Lower lobe of right lung (tissue), 2 donors: ENCODE results near the gene CCDC12. TPM values are rescaled to one million over a fixed set of nuclear protein-coding genes. Genes with fewer than 3 reads are reported as not detected.

Source experiments
- ATAC-seq, 2 donors: fragments of 200-7000 bp; cut with Tn5 transposase; one replicate each; pipeline ENCODE4 v1.9.1; 2020 to 2022; ENCODE audit warnings: mild to moderate bottlenecking in 2 of 2, moderate library complexity in 2 of 2
- DNase-seq: peaks from one replicate; pipeline ENCODE4 v3.0.0-alpha.2; 2020
- H3K27ac ChIP-seq: fragments of 200-600 bp; one replicate; pipeline ENCODE4 v1.8.0; 2022
- H3K27me3 ChIP-seq: fragments of 200-600 bp; one replicate; pipeline ENCODE4 v1.8.0; 2022; ENCODE audit warnings: low read depth
- H3K36me3 ChIP-seq: fragments of 200-600 bp; one replicate; pipeline ENCODE4 v1.8.0; 2022; ENCODE audit warnings: mild to moderate bottlenecking
- H3K4me1 ChIP-seq: fragments of 200-600 bp; one replicate; pipeline ENCODE4 v1.8.0; 2022
- H3K4me3 ChIP-seq: fragments of 200-600 bp; one replicate; pipeline ENCODE4 v1.8.0; 2022; ENCODE audit warnings: mild to moderate bottlenecking
- H3K9me3 ChIP-seq: fragments of 200-600 bp; one replicate; pipeline ENCODE4 v1.8.0; 2022
- CTCF ChIP-seq: fragments of 200-600 bp; IDR thresholded peaks from one replicate; pipeline ENCODE4 v1.8.0; 2022; ENCODE audit warnings: antibody characterized with exemption, mild to moderate bottlenecking
- intact Hi-C: fragments of 100-400 bp; cut with DNase I; formaldehyde crosslinking; loops from one replicate; pipeline ENCODE4 v1.11.0; 2022
- total RNA-seq: library from RNA; stranded (reverse); fragmentation: NEBNext Ultra II Directional; extraction: Animal tissue kit (Norgen Biotek cat#: 25700); gene quantifications from one replicate; pipeline ENCODE4 v1.2.1, GENCODE V29; 2021
- donor health status: DM: no; HTN: yes; CAD: no; lungs with severe emphysema.

The CCDC12 gene
- total RNA-seq, 1 donor from 2014 or later: 42.9 TPM

GRCh38 chr3:46885612-46886011 is 90.9 kb downstream of the CCDC12 start:
- no peak for TF ChIP-seq CTCF

GRCh38 chr3:46884929-46885328 is 91.6 kb downstream of the CCDC12 start:
- no peaks in the 10 kb centered on the region for H3K36me3 ChIP-seq
- peaks cover 47% of the 10 kb centered on the region for H3K27me3 ChIP-seq
- no peaks in the 10 kb centered on the region for H3K9me3 ChIP-seq
- no peak for TF ChIP-seq CTCF
- ATAC-seq: no peak
- H3K27ac ChIP-seq: no peak overlapping the region
- intact Hi-C loops: no loop called here
- peak overlapping the region; percentile 59 for H3K4me3 ChIP-seq
- H3K4me1 ChIP-seq: peaks cover 28% of the 10 kb centered on the region
- no peak for DNase-seq

More at GRCh38 chr3:46885612-46886011, 90.9 kb downstream of the CCDC12 start:
- ATAC-seq: no peak
- Histone ChIP-seq H3K27me3 (peaks cover 40% of the 10 kb centered on the region), H3K27ac (no peak overlapping the region), H3K9me3 (no peaks in the 10 kb centered on the region), H3K4me1 (peaks cover 30% of the 10 kb centered on the region), H3K4me3 (no peak overlapping the region), H3K36me3 (no peaks in the 10 kb centered on the region)
- no peak for DNase-seq
- intact Hi-C loops: no loop called here

GRCh38 chr3:46884427-46884826 is 92.1 kb downstream of the CCDC12 start:
- Histone ChIP-seq H3K4me3 (peak overlapping the region; percentile 59), H3K27ac (no peak overlapping the region), H3K27me3 (peaks cover 47% of the 10 kb centered on the region), H3K9me3 (no peaks in the 10 kb centered on the region), H3K36me3 (no peaks in the 10 kb centered on the region), H3K4me1 (peaks cover 22% of the 10 kb centered on the region)
- TF ChIP-seq CTCF: no peak
- DNase-seq (no peak), ATAC-seq (no peak)
- intact Hi-C loops: no loop called here

GRCh38 chr3:46883830-46884185 is 92.7 kb downstream of the CCDC12 start:
- no peak for DNase-seq
- TF ChIP-seq CTCF: no peak
- Histone ChIP-seq H3K27me3 (peaks cover 47% of the 10 kb centered on the region), H3K36me3 (no peaks in the 10 kb centered on the region), H3K9me3 (no peaks in the 10 kb centered on the region), H3K4me3 (peak overlapping the region; percentile 59), H3K4me1 (peaks cover 20% of the 10 kb centered on the region), H3K27ac (peak overlapping the region; percentile 11)
- no peak for ATAC-seq
- intact Hi-C loops: no loop called here

- DNase-seq (no peak), ATAC-seq (peak; percentile 51 to 64)
- peak overlapping the region; percentile 59 for H3K4me3 ChIP-seq
- H3K27me3 ChIP-seq: peaks cover 47% of the 10 kb centered on the region
- no peaks in the 10 kb centered on the region for H3K36me3 ChIP-seq
- no peak for TF ChIP-seq CTCF
- peak overlapping the region; percentile 74 for H3K27ac ChIP-seq
- intact Hi-C loops: no loop called here
- H3K9me3 ChIP-seq: no peaks in the 10 kb centered on the region
- peaks cover 20% of the 10 kb centered on the region for H3K4me1 ChIP-seq
These were observed 93.3 kb downstream of the CCDC12 start for GRCh38 chr3:46883054-46883829.
